SU-DHL-6 (cell line): ENCODE data around the gene ZZZ3.

ENCODE experiments used
- CTCF ChIP-seq: fragments of 200-600 bp; sonication (generic); IDR thresholded peaks from one replicate; pipeline ENCODE4 v1.5.1; 2017; ENCODE audit warnings: antibody characterized with exemption, mild to moderate bottlenecking, low read length, moderate library complexity; ENCODE audit not compliant: insufficient read depth, poor library complexity, severe bottlenecking
- EZH2phosphoT487 ChIP-seq: fragments of 200-600 bp; sonication (generic), shearing (Covaris generic); conservative IDR thresholded peaks from 2 replicates; pipeline ENCODE4 v1.6.1; 2018; ENCODE audit warnings: mild to moderate bottlenecking, antibody characterized with exemption, low read length, moderate library complexity, mixed read lengths

GRCh38 chr1:77655431-77655974, 27.0 kb downstream of the ZZZ3 start:
- TF ChIP-seq EZH2phosphoT487 (no peak), CTCF (no peak)
